DMS114 treated with DMSO at 0.1 percent for 48 hours (cell line): ENCODE measurements around the gene MBTPS1.

Experiments used
- DNase-seq: peaks from one replicate; lab custom pipeline; 2025; ENCODE audit not compliant: unreplicated experiment; lab: John Stamatoyannopoulos, UW

The MBTPS1 gene

GRCh38 chr16:84116720-84117493, at the start of gene MBTPS1:
MBTPS1 (minus strand) TSS chr16:84116942; CDS start chr16:84101783, 15,159 bp downstream.
- DNase-seq, result peak; percentile 94

GRCh38 chr16:84165746-84166145, 49.0 kb upstream of the MBTPS1 start:
- no peak for DNase-seq

- no peak for DNase-seq
These were observed 45.1 kb upstream of the MBTPS1 start for GRCh38 chr16:84161801-84162200.

- DNase-seq, result no peak
These were observed 44.3 kb upstream of the MBTPS1 start for GRCh38 chr16:84161037-84161436.

- DNase-seq, result no peak
These were observed 43.1 kb upstream of the MBTPS1 start for GRCh38 chr16:84159800-84160199.

- no peak for DNase-seq
These were observed 42.3 kb upstream of the MBTPS1 start for GRCh38 chr16:84159007-84159406.

- DNase-seq, result no peak
These were observed 39.6 kb upstream of the MBTPS1 start for GRCh38 chr16:84156342-84156784.

GRCh38 chr16:84155771-84156170, 39.0 kb upstream of the MBTPS1 start:
- DNase-seq, result no peak

- DNase-seq, result no peak
These were observed 38.5 kb upstream of the MBTPS1 start for GRCh38 chr16:84155226-84155625.

- no peak for DNase-seq
These were observed 37.0 kb upstream of the MBTPS1 start for GRCh38 chr16:84153660-84154214.

- DNase-seq, result no peak
These were observed 34.2 kb upstream of the MBTPS1 start for GRCh38 chr16:84150926-84151325.

- DNase-seq, result peak; percentile 70
These were observed 28.3 kb upstream of the MBTPS1 start, which contains the start of the genes DNAAF1 and HSDL1 for GRCh38 chr16:84144859-84145639. DNAAF1 (plus strand) TSS chr16:84145308; CDS start chr16:84145441, 133 bp downstream. HSDL1 (minus strand) TSS chr16:84145177; CDS start chr16:84131321, 13,856 bp downstream.

GRCh38 chr16:84144209-84144858, 27.6 kb upstream of the MBTPS1 start:
- no peak for DNase-seq

GRCh38 chr16:84143784-84144199, 27.1 kb upstream of the MBTPS1 start:
- no peak for DNase-seq

- DNase-seq, result no peak
These were observed 26.3 kb upstream of the MBTPS1 start for GRCh38 chr16:84143081-84143480.

- no peak for DNase-seq
These were observed 24.5 kb upstream of the MBTPS1 start for GRCh38 chr16:84141143-84141670.

GRCh38 chr16:84139628-84140258, 23.0 kb upstream of the MBTPS1 start:
- DNase-seq, result no peak

GRCh38 chr16:84138824-84139627, 22.3 kb upstream of the MBTPS1 start:
- DNase-seq, result no peak

GRCh38 chr16:84138500-84138823, 21.7 kb upstream of the MBTPS1 start:
- DNase-seq, result no peak
